Erythroblast (primary cell): ENCODE measurements around the gene SIRT7.

Experiments used
- GATA1 ChIP-seq: IDR thresholded peaks from 2 replicates; pipeline ENCODE4 v1.6.1; 2011; ENCODE audit warnings: low read depth, mild to moderate bottlenecking, control low read depth, low read length, moderate library complexity
- POLR2A ChIP-seq: IDR thresholded peaks from 2 replicates; pipeline ENCODE4 v1.6.1; 2011; ENCODE audit warnings: mild to moderate bottlenecking, low read length

DNA sequence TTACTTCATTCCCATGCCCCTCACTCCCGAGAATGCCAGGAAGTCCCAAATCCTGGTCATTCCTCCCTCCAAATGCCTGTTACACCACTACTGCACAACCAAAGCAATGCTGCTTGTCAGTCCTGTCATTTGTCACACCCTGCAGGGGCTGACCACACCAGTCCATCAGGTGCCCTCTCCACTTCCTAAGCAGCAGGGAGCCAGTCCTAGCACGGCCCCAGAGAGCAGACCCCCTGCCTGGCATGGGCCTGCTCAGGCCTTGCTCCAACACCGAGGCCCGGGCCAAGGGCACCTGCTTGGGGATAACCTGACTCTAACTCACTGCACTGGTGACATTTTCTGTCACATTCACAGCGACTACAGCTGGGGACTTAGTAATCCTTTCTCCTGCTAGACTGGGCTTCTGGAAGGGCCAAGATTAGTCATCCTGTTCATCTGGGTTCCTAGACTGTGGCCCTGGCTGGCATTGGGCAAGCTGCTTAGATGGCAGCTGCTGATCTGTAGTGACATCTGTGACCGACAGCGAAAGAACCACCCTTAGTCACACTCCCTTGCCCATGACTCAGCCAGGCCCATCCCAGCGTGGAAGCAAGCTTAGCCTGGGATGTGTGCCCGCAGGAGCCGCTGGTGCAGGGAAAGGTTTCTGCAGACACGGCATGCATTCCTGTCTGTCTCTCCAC lies 32.0 kb downstream of the SIRT7 start:
- TF ChIP-seq POLR2A (peak; percentile 24), GATA1 (no peak)
